Adipose tissue (tissue), 3 donors: Measurements from ENCODE around the gene ZNF860. TPM values are rescaled to one million over a fixed set of nuclear protein-coding genes. Genes with fewer than 3 reads are reported as not detected.

Experiments used
- H3K27ac ChIP-seq: one replicate; pipeline ENCODE4 v1.5.1; 2013; ENCODE audit warnings: low read depth, low read length
- WGBS, 3 donors: extraction: QIAGEN DNeasy Blood & Tissue Kit; methylation state at CpG; one replicate each; pipeline ENCODE4 v1.1.7; 2013; 5-methylcytosine and 5-hydroxymethylcytosine counted together
- polyA plus RNA-seq, 3 donors: library from polyadenylated mRNA; stranded (reverse); fragments of 200-250 nt; gene quantifications; one replicate each; pipeline ENCODE4 v1.2.3, GENCODE V29; 2013
- donor health status: healthy with polysubstance abuse.
- donor health status: Bipolar disorder and iron deficiency.
- donor health status: healthy.

ZNF860 gene
- polyA plus RNA-seq, 3 donors = 0.07 to 0.34 (median 0.09) TPM

DNA sequence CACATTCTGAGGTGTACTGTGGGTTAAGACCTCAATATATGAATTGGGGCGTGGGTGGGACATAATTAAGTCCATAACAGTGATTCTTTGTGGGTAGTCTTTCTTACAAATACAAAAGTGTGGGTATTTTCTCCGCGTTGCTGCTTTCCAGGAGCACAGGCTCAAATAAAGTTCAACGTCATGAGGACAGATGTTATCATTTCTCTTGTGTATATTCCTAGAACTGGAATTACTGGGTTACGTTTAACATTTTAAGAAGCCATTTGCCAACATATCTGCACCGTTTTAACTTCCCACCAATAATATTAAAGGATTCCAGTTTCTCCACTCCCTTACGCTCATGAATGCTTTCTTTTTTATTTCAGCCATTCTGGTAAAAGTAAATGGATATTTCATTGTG lies 39.6 kb downstream of the ZNF860 start:
- WGBS, 3 donors = 72 to 80% (median 75%) methylated on average over 7 of the region's 7 CpGs
- no peak overlapping the region for H3K27ac ChIP-seq

DNA sequence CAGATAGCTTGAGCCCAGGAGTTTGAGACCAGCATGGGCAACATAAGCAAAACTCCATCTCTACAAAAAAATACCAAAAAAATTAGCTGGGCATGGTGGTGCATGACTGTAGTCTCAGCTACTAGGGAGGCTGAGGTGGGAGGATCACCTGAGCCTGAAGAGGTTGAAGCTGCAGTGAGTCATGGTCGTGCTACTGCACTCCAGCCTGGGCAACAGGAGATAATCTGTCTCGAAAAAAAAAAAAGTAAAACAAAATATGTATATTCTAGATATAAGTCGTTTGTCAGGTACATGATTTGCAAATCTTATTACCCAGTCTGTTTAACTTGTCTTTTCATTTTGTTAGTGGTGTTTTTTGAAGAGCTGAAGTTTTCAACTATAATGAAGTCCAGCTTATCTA lies 40.2 kb downstream of the ZNF860 start:
- WGBS, 3 donors = 47 to 83% (median 75%) methylated on average over 3 of the region's 3 CpGs
- H3K27ac ChIP-seq = no peak overlapping the region

DNA sequence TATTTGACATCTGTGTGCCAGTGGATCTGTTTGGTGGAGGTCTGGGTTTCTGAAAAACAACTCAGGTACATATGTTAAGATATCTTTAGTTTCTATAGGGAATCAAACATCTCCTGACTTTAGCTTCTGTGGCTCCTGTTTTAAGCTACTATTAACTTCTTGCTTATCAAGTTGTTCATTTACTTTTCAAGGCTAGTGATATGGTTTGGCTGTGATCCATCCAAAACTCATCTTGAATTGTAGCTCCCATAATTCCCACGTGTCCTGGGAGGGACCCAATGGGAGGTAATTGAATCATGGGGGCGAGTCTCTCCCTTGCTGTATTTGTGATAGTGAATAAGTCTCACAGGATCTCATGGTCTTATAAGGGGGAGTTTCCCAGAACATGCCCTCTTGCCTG lies 41.4 kb downstream of the ZNF860 start:
- 30 to 82% (median 81%) methylated on average over 2 of the region's 2 CpGs for WGBS, 3 donors

DNA sequence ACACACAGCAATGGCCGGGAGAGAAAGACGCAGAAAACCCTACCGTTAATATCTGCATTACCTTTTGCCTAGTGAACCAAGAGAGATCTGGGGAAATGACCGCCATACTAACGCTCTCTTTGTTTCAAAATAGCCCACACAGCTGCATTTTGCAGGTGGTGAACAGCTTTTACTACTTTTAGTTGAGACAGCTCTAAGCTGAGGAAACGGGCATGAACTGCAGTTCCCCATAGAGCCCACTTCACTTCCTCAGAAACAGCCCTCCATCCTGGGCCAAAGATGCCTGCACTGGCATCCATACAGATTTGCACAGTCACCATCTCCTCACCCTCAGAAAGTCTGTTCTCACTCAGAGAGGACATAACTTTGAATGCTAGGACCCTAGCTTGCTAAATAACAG lies 45.0 kb downstream of the ZNF860 start:
- 45 to 86% (median 52%) methylated on average over 6 of the region's 6 CpGs for WGBS, 3 donors

More for the DNA sequence above, 41.4 kb downstream of the ZNF860 start:
- H3K27ac ChIP-seq = no peak overlapping the region

DNA sequence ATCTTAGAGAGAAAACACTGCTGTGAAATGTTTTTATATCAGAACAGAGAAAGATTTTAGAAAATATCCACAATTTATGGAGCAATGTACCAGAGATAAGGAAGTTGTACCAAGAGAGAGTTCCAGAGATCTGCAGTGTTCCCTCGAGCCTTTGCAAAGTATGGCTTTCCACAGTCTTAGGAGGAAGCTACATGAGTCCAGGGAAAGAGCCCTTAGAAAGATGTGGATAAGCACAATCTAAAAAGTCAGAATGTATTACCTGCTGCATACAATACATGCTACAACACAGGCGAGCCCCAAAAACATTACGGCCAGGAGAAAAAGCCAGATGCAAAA lies 56.4 kb downstream of the ZNF860 start:
- WGBS, 3 donors = 71 to 86% (median 78%) methylated on average over 3 of the region's 3 CpGs
- no peak overlapping the region for H3K27ac ChIP-seq

More for the DNA sequence above, 45.0 kb downstream of the ZNF860 start:
- no peak overlapping the region for H3K27ac ChIP-seq

DNA sequence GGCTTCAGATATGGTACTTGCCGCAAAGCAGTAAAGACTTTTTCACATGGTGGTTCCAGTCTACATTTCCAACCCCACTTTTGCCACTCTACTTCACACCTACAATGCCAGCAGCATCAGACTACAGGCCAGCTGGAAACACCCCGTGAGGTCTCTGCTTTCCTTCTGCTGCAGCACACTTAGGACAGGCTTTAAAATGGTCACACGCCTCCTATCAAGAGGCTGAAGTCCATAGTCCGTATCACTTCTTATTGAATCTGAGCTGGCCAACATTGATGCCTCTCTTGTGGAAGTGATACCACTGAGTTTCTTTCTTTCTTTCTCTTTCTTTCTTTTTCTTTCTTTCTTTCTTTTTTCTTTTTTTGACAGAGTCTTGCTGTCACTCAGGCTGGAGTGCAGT lies 59.8 kb downstream of the ZNF860 start:
- no peak overlapping the region for H3K27ac ChIP-seq
- 64 to 97% (median 95%) methylated on average over 4 of the region's 4 CpGs for WGBS, 3 donors

Other genes with a start within 250 kb of the ZNF860 start
- gene OSBPL10, start 488 bp upstream of the ZNF860 start, polyA plus RNA-seq = 1 to 10 TPM; 1.0 to 4.3 (median 3.8) TPM
- 10 to 100 TPM; 15.3 to 79.7 (median 53.2) TPM for gene GPD1L, start 124.9 kb downstream of the ZNF860 start, polyA plus RNA-seq